HS-27A (cell line): Measurements from ENCODE around the gene UNC5B.
"Not testable (repeated sequence)": the region's sequence is repeated elsewhere in the genome, so short reads cannot be mapped to it uniquely, and the experiment has no call there.

Experiments used
- DNase-seq: peaks from one replicate; pipeline ENCODE4 v3.0.0-alpha.2; 2012; ENCODE audit warnings: low read depth, missing footprints

Gene UNC5B

GRCh38 chr10:71209731-71210541 lies 2.4 kb upstream of the UNC5B start:
- no peak for DNase-seq

GRCh38 chr10:71210542-71210871 lies 1.9 kb upstream of the UNC5B start:
- no peak for DNase-seq

- DNase-seq: no peak
Observed at GRCh38 chr10:71211053-71211452, 1.3 kb upstream of the UNC5B start.

GRCh38 chr10:71211775-71212317 lies 524 bp upstream of the UNC5B start:
- DNase-seq: no peak

DNA sequence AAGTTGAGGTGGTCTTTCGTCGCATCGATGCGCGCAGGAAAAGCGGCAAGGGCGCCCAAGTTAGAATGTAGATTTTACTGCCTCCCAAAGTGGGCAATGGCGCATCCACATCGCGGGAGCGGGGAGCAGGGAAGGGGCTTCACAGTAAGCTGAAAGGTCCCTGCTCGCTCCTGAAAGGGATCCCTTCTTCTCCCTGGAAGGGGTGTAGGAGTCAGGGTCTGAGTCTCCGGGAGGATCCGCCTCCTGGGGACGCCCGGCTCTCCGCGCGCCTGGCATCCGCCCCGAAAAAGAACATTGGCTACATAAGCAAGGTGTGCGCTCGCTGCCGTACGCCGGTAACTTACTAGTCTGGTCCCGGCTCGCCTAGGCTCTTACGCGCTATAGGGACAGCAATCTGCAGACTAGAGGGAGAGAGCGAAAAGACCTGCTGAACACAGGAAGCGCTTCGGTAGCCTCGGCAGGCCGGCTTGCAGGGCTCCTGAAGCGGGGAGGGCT lies 804 bp downstream of the UNC5B start:
- DNase-seq: no peak

DNA sequence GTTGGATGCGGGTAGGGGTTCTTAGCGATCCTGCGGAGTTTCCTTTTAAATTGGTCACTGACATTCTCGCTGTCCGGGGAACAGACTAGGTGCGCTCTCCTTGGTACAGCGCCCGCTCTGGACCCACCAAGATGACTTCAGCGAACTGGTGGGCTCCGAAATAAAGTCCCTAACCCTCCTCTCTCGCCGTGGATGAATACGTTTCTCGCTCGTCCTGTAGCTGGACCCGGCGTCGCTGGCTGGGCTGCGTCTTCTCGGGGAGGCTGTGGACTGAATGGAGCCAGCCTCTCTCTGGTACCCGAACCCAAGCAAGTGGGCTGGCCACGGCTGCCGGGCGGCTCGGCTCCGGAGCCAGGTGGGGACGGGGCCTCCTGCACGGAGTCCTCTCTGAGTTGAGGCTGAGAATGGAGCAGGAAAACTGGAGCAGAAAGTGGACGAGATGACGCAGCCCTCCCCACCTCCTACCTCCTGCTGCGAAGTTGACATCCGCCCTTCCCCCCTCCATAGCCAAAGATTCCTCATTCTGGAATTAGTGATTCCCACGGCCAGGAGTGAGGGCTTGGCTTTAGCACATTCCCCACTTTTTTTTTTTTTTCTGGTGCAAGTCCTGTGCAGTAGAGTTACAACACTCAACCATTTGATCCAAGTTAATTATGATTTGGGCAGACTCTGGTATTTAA lies 1.5 kb downstream of the UNC5B start:
- DNase-seq: no peak

DNA sequence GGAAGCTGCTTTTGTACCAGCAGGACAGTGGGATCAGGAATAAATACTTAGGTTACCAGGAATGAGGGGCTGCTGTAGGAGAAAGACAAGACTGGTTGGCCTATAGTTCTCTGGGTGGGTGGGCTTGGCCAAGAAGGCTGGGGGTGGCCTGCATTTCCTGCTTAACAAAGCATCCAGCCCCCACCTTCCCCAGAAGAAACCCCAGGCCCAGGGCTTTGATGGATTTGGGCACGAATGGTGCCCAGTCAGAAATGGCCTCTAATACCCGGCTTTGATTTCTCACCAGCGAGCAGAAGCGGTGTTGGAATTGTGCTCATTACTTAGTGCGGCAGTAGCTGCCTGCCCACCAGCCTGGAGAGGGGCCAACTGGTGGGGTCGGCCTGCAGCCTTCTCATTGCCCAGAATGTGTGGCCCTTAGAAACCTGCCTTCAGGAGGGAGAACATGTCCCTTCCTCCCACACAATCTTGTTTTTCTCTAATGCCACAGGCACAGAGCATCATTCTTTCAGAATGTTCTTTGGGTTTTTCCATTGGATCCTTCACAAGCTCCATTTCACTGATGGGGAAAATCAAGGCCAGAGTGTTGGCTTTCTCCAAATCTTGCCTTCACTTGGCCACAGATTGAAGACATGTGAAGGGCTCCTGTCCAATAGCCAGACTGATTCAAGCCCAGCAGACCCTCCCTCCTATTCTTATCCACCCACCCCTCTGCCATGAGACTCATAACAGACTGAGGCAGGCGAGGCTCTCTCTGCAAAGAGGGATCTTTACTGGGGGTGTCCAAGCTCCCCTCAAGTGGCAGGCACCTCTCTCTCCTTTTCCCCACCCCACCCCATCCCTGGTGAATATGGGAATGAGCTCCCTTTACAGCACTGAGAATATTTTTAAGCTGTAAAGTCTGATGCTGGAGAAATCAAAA lies 2.5 kb downstream of the UNC5B start:
- no peak for DNase-seq

GRCh38 chr10:71216363-71216695 lies 4.0 kb downstream of the UNC5B start:
- DNase-seq: no peak

- DNase-seq: no peak
Observed at GRCh38 chr10:71216751-71217265, 4.4 kb downstream of the UNC5B start.

DNA sequence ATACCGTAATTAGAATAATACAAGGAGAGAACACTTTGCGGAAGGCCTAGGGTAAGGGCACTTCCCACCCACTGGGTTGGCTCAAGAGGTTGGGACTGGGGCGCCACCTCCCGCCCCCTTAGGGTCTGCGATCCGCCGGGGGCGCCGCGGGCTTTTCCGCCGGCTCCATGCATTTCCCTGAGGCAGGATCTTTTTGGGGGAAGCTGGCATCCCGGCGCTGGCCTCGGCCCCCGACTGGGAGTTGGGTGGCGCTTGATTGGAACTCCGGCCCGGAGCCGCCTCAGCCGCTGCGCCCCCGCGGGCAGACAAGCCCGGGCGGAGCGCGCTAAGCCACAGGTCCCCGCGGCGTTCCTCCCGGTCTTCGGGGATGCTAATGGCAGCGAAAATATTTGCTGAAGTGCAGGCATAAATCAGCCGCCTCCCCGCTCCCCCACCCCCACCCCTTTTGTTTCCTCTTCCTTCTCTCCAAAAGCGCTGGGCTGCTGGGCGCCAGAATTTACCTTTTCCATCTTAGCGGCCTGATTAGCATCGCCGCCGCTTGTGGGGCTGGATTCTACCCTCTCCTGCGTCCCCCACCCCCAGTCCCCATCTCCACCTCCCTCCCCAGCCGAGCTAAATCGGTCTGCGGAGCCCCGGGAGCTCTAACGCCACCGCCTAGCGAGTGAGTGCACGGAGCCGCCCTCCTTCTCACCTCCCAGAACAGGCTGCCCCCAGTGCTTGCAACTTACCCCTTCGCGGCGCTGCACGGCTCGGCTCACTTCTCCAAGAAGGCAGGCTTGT lies 5.1 kb downstream of the UNC5B start:
- DNase-seq: no peak

GRCh38 chr10:71218046-71218650 lies 5.8 kb downstream of the UNC5B start:
- DNase-seq: no peak

DNA sequence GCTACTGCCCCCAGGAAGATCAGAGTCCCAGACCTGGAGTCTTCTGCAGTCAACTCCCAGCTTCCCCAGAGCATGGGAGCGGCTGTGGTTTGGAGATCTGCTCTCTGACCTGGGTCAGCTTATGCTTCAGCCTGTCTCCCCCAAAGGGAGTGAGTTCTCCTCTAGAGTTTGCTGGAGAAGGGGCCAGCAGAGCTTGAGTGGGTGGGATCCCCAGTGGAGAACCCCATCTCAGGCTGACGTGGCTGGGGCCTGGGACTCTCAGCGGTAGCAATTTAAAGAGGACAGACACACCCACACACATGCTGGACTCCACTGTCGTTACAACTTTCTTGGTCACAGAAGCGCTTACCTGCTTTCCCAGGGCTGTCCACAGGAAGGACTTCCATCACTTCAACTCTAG lies 6.3 kb downstream of the UNC5B start:
- DNase-seq: no peak

- not testable (repeated sequence) for DNase-seq
Observed at GRCh38 chr10:71219236-71219917, 7.0 kb downstream of the UNC5B start.

DNA sequence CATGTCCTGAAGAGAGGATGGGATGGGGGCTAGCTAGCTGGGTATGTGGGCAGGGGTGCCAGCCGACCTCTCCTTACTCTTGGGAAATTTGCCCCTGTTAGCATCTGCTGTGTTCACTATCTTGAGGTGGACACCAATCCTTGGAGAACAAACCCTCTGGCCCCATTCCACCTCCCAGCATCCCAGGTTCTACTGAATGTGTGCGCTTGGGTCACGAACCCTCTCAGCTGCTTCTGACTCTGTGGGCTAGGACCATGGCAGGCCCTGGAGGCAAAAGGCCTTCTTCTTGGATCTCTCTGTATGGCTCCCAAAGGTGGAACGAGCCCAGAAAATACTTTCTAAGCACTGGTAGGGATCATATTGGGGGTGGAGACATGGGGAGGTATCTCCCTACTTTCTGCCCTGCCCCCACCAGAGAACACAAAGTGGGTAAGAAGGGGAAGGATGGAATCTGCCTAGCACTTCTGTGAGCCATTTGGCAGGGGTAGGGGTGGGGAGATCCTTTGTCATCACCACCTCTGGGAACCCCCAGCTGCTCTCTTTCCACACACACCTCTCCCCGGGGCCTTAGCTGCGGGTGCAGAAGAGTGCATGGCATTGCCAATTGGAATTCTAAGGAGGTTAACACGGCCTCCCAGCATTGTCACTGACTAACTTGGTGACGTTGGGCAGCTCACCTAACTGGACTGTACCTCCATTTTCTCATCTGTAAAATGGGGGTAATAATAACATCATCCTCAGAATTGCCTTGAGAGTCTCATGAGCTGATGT lies 7.7 kb downstream of the UNC5B start:
- DNase-seq: no peak

GRCh38 chr10:71220689-71221540 lies 8.5 kb downstream of the UNC5B start:
- DNase-seq: no peak

DNA sequence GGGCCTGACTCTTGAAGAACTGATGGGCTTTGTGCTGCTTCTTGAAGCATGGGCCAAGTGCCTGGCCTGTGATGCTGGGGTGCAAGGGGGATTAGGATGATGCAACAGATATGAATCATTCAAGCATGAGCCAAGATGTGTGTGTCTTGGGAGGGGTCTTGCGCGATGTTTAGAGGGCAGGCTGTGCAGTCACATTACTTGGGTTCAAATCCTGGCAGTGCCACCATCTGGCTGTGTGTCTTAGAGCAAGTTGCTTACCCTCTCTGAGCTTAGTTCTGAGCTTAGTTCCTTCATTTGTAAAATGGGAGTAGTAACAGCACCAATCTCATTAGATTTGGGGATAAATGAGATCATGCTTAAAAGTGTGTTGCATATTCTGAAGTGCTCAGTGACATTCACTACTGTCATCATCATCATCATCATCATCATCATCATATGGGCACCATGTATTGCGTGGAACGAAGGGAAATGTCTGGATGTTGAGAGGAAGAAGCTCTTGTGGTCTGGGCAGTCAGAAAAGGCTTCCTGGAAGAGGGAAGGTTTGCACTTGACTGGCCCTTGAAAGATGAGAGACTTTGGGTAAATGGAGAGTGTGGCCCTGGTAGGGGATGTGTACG lies 9.3 kb downstream of the UNC5B start:
- DNase-seq: no peak

DNA sequence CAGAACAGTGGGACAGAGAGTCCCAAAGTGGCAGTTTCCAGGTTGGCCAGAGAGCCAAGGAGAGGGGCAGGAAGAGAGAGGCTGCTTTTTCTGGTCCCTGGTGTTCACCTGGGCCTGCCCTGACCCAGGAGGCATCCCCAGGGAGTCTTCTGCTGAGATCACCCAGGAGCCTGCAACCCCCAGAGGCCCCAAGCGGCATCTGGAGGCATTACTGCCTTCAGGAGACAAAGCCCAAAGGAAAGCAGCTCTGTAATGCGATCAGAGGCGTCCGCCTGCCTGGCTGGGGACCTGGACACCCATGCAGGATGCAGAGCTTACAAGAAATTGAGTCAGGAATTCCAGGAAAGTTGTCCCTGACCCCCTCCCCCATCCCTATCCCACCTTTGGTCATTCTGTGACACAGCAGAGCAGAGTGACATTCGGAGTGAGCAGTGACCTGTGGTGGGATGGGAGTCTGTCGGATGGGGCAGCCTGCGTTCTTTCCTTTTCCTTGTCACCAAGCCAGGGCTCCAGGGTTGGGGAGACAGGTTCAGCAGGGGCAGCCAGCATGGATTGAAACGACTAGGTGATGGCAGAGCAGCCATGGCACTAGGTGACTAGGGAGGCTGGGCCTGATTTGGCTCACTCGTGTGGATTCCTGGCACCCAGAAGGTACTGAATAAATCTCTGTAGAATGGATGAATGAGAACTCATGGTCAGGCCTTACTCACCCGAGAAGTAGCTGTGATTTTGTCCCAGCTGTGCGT lies 10.4 kb downstream of the UNC5B start:
- no peak for DNase-seq
